GM19035 (cell line): ENCODE data around the gene KRTAP12-3.
"Not testable (repeated sequence)": the region's sequence is repeated elsewhere in the genome, so short reads cannot be mapped to it uniquely, and the experiment has no call there.

Source experiments
- ATAC-seq: cut with Tn5 transposase; IDR thresholded peaks from one replicate; pipeline ENCODE4 v1.9.1; 2021; ENCODE audit not compliant: unreplicated experiment

Gene KRTAP12-3

DNA sequence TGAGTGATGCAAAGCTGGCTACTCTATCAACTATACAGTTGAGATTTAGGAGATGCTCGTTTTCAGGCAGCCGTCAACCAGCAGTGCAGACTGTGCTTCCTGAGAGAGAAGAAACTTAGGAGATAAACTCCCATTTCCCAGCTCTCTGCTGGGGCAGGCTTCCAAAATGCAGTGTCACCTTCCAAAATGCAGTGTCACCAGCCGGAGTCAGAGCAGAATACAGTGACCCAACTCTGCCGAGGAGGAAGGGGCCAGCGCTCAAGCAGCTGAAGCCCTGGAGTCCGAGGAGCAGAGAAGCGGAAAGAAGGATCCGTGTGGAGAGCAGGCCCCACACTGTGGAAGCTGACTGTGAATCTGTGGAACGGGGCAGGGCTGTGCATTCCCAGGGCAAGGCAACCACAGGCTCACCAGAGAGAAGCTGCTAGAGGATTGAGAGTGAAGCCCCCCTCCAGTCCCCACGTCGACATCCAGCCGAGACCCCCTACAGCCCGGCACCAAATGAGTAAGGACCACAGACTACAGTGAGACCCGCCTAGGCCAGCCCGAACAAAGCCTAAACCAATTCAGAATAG, 24.9 kb downstream of the KRTAP12-3 start:
- no peak for ATAC-seq

DNA sequence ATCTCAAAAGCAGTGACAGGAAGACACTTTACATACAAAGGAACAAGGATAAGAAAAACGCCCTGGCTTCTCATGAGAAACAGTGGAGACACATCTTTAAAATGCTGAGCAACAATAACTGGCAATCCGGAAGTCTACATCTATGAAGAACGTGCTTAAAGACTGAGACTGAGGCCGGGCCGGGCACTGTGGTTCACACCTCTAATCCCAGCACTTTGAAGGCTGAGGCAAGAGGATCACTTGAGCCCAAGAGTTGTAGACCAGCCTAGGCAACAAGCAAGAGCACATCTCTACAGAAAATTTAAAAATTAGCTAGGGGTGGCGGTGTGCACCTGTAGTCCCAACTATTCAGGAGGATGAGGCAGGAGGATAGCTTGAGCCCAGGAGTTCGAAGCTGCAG, 26.3 kb downstream of the KRTAP12-3 start:
- no peak for ATAC-seq

DNA sequence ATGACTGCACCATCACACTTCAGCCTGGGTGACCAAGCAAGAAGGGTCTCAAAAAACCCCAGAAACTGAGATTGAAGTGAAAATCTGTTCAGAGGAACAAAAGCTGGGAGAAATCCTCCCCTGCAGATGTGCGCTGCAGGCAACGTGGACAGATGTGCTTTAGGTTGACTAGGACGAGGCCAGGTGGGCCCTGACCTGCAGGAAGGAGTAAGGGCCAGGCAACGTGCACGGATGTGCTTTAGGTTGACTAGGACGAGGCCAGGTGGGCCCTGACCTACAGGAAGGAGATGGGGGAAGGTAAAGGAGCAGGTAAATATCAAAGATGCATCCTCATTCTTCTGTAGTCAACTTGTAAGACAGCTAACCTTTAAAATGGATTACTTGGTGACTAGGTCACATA, 26.8 kb downstream of the KRTAP12-3 start:
- ATAC-seq = no peak

DNA sequence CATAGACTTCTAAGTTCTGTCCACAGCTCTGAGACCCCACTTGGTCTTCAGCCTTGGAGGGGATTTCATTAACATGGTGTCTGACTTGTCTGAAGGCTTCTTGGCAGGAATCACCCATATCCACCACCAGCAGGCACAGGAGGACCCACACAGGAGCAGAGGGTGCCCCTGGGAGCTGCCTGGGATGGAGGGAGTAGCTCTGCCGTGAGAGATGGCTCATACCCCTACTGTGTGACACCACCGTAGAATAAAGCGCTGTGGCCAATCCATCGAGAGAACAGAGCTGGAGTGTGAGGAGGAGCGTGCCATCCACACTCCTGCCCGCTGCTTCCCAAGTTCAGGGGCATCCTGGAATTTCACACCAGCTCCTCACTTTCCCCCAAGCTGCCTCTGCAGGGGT, 27.3 kb downstream of the KRTAP12-3 start:
- ATAC-seq = not testable (repeated sequence)

DNA sequence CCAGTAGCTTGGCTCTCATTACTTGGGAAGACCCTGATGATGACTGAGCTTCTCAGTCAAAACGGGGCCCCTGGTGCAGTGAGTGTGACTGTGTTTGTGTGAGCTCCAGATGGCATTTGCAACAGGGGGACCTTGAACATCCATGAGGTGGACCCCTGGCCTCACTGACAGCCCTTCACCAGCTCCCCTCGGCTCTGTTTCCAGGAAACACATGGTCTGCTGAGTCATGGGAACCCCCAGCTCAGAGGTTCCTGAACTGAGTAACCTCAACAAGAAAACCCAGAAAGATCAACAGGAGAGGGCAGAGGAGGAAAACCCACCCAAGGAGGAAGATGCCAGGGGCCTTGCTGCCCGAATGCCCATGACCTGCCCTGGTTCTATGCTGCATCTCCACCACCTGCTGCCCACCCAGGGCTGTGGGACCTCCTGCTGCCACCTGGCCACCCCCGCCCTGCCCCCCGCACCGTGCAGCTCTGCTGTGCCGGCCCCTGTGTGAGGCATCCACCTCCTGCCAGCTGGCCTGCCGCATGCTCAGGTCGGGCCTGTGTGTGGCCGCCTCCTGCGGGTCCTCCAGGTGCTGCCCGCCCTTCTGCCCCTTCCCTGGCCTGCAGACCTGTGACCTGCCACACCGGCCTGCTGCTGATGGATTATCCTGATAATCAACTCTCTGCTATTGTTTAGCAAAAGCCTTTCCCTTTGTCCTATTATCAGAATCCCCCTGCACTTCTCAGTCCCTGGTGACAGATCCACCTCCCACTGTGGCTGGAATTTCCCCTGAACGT, 28.5 kb downstream of the KRTAP12-3 start:
- ATAC-seq = no peak

DNA sequence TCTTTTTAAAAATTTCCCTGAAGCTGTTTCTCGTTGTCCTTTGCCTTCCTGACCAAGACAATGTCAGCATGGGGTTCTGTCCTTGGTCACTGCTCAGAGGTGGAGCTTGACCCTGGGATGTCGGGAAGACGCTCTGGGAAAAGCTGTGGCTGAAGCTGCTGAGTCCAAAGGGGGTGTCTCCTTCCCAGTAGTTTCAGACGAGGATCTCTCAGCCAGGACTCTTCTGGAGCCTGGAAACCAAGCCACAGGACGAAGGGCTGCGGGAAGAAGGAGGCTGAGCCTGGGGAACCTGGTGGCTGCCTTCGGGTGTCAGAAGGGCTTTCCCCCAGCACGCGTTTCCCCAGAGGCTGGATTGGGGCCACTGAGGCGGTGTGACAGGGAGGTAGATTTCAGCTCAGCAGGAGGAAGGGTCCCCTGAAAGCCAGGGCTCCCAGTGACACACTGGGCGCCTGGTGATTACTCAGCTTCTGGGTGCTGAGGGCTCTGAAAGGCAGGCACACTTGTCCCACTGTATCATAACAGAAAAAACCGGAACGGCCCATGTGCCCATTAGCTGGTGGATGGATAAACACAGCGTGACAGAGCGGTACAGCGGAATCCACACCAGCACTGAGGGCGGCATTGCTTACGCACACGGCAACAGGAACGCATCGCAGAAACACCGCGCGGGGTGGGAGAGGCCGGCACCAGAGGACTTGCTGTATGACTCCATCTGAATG, 29.3 kb downstream of the KRTAP12-3 start:
- no peak for ATAC-seq

DNA sequence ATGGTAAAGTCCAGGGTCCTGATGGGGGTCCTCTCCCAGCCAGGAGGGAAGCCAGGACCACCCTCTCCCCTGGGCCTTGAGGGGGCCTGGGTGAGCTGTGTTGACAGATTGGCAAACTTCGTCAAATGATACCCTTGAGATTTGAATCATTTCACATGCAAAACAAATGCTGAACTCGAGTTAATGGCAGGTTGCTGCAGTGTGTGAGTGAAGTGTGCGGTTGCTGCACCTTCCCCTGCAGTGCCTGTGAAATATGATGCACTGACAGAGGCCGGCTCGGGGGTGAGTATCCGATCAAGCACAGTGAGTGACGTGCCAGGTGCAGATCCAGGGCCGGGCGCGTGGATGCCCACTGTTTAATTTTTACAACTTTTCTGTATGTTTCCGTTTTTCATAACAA, 29.9 kb downstream of the KRTAP12-3 start:
- no peak for ATAC-seq

DNA sequence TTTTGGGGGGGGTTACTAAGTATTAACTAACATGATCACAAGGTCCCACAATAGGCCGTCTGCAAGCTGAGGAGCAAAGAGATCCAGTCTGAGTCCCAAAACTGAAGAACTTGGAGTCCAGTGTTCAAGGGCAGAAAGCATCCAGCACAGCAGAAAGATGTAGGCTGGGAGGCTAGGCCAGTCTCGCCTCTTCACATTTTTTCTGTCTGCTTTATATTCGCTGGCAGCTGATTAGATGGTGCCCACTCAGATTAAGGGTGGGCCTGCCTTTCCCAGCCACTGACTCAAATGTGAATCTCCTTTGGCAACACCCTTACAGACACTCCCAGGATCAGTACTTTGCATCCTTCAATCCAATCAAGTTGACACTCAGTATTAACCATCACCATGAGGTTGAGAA, 32.0 kb downstream of the KRTAP12-3 start:
- not testable (repeated sequence) for ATAC-seq

DNA sequence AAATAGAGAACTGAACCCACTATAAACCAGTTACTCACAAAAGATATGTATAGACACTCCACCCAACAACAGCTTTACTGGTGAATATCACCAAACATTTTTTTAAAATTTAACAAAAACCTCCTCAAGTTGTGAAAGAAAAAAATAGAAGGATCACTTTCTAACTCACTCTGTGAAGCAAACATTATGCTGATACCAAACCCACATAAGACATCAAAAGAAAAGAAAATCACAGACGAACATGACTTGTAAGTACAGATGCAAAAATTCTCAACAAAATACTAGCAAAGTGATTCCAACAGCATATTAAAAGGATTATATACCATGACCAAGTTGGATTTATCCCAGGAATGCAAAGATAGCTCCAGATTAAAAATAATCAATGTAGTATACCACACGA, 34.0 kb downstream of the KRTAP12-3 start:
- ATAC-seq = no peak

DNA sequence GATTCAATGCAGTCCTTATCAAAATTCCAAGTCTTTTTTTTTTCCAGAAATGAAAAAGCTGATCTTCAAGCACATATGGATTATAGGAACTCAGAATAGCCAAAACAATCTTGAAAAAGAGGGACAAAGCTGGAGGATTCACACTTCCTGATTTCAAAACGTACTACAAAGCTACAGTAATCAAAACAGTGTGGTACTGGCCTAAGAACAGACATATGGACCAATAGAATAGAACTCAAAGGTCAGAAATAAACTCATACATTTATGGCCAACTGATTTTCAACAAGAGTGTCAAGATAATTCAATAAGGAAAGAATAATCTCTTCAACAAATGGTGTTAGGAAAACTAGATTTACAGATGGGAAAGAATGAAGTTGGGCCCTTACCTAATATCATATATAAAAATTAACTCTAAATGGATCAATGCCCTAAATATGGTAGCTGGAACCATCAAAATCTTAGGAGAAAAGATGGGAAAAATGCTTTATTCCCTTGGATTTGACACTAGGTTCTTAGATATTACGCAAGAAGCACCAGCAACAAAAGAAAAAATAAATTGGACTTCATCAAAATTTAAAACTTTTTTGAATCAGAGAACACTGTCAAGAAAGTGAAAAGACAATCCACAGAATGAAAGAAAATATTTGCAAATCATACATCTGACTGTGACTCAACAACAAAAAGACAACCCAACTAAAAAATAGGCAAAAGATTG, 35.2 kb downstream of the KRTAP12-3 start:
- ATAC-seq = no peak

DNA sequence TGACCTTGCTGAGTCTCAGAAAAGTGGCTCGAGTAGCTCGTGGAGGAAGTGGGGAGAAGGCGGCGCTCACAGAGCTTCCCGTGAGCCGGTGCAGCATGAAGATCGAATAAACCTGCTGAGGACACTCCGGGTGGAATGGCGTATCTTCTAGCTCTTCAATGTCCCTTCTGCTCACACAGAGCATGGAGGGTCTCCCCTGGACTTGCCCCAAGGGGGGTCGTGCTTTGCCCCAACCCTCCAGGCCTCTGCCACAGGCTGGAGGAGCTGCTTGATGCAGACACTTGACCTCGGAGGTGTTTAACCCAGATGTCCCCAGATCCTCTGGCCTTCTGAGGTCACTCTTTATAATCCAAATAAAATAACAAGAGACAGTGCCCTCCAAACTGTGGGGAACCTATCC, 37.0 kb downstream of the KRTAP12-3 start:
- no peak for ATAC-seq

DNA sequence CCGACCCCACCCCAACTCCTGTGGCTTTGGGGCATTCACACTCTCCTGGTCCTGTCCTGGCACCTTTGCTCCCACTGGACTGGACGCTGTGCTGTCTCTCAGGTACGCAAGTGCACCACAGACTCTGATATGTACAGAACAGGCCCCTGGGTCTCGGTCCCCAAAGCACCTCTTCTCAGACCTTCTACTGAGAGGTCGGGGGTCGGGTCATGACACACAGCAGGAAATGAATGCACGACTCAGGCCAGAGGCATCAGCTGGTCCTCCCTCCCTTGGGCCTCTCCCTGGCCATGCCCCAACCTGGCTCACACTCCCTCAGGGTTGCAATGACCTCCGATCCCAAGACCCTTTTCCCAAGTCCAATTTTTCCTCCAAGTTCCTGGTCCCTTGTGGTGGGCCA, 37.5 kb downstream of the KRTAP12-3 start:
- ATAC-seq = no peak

DNA sequence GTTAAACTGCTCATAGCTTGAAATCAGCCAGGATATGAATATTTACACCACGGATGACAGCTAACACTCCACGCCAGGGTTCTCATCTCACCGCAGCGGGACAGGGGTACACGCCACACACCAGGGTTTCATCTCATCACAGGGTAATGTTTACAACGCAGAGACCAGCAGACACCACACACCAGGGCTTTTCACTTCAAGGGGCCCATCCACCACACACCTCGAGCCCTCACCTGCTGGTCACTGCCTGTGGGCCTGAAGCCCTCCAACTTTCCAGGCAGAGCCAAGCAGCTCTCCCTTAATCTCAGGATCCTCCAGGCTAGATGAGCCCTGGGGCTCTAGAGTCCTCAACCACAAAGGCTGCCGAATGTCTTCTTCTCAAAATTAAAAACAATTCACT, 37.9 kb downstream of the KRTAP12-3 start:
- no peak for ATAC-seq

DNA sequence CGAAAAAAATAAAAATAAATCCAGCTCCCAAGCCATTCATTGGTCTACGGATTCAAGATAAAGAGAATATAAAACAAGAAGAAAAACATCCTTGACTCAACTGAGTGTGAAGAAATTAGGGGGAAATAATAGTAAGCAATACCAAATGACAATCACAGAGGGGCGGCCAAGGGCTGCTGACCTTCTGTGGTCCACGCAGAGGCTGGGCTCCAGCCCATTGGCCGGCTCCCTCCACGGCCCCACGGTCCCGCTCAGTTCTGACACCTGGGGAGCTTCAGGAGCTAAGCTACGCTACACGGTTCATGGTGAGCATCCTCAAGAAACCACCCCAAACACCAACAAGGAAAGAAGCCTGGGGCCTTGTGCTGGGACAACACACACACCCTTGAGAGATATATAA, 38.8 kb downstream of the KRTAP12-3 start:
- no peak for ATAC-seq

DNA sequence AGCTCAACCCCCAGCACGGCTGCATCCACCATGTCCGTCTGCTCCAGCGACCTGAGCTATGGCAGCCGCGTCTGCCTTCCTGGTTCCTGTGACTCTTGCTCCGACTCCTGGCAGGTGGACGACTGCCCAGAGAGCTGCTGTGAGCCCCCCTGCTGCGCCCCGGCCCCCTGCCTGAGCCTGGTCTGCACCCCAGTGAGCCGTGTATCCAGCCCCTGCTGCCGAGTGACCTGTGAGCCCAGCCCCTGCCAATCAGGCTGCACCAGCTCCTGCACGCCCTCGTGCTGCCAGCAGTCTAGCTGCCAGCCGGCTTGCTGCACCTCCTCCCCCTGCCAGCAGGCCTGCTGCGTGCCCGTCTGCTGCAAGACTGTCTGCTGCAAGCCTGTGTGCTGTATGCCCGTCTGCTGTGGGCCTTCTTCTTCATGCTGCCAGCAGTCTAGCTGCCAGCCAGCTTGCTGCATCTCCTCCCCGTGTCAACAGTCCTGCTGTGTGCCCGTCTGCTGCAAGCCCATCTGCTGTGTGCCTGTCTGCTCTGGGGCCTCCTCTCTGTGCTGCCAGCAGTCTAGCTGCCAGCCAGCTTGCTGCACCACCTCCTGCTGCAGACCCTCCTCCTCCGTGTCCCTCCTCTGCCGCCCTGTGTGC, 39.6 kb downstream of the KRTAP12-3 start, which contains the start of gene KRTAP10-12:
KRTAP10-12 (plus strand) TSS at position 1 of the 639 bp plus-strand sequence; CDS start at position 31, 30 bp downstream.
- ATAC-seq = not testable (repeated sequence)

DNA sequence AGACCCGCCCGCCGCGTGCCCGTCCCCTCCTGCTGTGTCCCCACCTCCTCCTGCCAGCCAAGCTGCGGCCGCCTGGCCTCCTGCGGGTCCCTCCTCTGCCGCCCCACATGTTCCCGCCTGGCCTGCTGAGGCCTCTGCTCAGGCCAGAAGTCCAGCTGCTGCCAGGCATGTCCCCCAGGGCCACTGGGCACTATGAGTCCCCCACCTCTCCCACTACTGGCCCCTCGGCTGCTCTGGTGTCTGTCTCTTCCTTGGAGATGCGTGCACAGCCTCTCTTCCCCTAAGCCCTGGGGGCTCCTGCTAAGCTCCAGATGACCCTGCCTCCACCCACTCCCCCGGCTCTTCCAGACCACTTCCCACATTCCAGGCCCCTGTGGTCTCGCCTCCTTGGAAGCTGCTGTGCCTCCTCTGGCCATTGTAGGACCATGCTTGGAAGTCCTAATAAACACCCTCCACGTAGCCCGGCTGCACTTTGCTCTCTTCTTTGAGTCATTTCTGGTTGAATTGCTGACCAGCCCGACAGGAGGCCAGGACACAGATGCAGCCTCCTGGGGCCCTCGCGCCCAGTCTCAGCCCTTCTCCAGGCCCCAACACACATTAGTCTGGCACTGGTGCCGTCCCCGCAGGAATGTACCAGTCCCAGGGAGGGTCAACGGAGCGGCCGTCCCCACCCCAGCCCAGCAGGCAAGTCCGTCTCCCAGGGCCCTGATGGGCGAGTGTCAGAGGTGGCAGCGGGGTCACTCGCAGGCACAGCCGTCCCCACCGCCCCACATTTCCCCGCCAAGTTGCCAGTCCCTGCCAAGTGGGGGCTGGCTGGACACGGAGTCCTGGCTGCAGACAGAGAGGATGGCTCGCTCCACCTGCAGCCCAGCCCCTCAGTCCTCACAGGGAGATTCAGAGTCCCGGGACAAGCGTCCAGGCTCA, 40.3 kb downstream of the KRTAP12-3 start:
- no peak for ATAC-seq

DNA sequence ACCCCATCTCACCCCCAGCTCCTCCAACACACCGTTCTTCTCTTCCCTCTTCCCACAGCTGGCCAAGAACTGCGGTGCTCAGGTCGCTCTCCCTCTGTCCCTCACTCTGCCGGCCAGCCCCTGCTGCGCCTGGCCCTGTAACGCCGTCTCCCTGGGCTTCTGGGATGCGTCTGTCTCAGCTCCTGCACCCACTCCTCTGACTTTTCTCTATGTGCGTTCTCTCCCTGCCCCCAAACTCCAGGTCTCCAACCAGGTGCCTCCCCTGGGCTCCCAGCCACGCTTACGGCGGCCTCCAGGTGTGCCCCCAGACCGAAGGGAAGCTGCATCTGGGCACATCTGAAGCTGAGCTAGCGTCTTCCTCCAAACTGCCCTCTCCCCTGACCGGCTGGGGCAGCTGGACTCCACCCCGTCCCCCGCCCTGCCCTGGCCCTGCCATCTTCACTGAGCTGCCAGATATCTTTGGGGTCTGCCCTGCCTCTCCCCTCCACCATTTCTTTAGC, 41.8 kb downstream of the KRTAP12-3 start:
- no peak for ATAC-seq

DNA sequence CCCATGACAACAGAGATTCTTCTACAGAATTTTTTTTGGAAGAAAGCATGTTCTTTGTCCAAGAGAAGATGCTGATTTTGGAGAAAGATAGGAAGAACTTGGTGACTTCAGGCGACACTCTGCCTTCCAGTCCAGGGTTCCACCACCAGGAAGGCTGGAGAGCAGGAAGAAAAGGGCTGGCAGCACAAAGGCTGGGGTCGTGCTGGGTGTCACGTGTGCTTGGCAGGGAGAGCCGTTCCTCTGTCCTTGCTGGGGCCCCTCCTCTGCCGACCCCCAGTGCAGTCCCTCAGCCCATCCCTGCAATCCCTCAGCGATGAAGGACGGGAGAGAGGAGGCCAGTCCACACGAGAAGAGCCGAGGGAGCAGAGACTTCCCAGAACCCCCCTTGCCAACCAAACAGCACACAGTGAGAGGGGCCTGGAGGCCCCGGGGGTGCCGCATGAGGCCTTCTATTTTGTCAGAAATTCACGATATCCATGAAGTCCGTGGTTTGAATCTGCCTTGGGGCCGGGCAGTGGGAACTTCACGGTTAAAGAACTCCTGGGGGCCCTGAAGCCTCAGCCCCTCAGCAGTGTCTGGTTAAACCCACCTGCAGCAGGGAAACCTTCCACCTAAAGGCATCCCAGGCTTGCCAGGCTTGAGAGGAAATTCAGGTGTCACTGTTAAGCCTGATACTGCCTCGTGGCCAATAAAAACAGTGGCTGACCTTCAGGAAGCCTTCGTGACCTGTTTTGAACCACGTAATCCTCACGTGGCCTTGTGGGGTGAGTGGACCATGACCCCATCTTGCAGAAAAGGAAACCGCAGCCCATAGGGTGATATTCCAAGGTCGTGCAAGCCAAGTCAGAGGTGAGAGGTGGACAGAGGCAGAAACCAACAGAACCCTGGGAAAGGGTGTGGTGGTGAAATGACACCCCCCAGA, 42.6 kb downstream of the KRTAP12-3 start:
- no peak for ATAC-seq

DNA sequence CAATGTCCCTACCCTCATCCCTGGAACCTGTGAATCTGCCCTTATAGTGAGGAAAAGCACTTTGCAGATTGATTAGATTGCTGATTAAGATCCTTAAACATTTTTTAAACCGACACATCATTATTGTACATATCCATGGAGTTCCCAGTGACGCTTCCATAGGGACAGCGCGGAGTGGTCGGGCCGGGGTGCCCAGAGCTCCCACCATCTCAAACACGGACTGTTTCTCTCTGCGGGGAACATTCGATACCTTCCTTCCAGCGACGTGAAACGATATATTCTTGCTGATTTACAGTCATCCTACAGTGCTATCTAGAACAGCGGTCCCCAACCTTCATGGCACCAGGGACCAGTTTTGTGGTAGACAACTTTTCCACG, 43.3 kb downstream of the KRTAP12-3 start:
- no peak for ATAC-seq
